ENCODE results near the gene DOCK11. TPM values are rescaled to one million over a fixed set of nuclear protein-coding genes. Genes with fewer than 3 reads are reported as not detected.

DOCK11 gene
- total RNA-seq, 1 donor from 2014 or later = 3.8 TPM

- no peak for TF ChIP-seq CTCF (IDR thresholded peaks at IDR 0.05; ENCODE audit: borderline replicate concordance)
- intact Hi-C loops (cut with micrococcal nuclease) = no loop called here
- peak overlapping the region; percentile 30 for H3K27ac ChIP-seq (replicated peaks)
- H3K36me3 ChIP-seq = no peaks in the 10 kb centered on the region
- H3K4me1 ChIP-seq = no peaks in the 10 kb centered on the region
- H3K4me3 ChIP-seq = no peak overlapping the region
- no peaks in the 10 kb centered on the region for H3K9me3 ChIP-seq (replicated peaks)
- no peaks in the 10 kb centered on the region for H3K27me3 ChIP-seq (ENCODE audit: low read depth)
- DNase-seq = no peak
Measured at GRCh38 chrX:118596390-118596789, 100.8 kb downstream of the DOCK11 start.

- DNase-seq = no peak
- Histone ChIP-seq H3K27me3 (ENCODE audit: low read depth) (no peaks in the 10 kb centered on the region), H3K4me3 (no peak overlapping the region), H3K9me3 (replicated peaks) (no peaks in the 10 kb centered on the region), H3K36me3 (no peaks in the 10 kb centered on the region), H3K4me1 (no peaks in the 10 kb centered on the region), H3K27ac (replicated peaks) (no peak overlapping the region)
- TF ChIP-seq CTCF (IDR thresholded peaks at IDR 0.05; ENCODE audit: borderline replicate concordance) = peak; percentile 74
- intact Hi-C loops (cut with micrococcal nuclease) = no loop called here
Measured at GRCh38 chrX:118603981-118604380, 108.4 kb downstream of the DOCK11 start.

GRCh38 chrX:118612290-118612689 lies 116.7 kb downstream of the DOCK11 start:
- intact Hi-C loops (cut with micrococcal nuclease) = no loop called here
- Histone ChIP-seq H3K27me3 (ENCODE audit: low read depth) (no peaks in the 10 kb centered on the region), H3K27ac (replicated peaks) (no peak overlapping the region), H3K9me3 (replicated peaks) (no peaks in the 10 kb centered on the region), H3K36me3 (peaks cover 3% of the 10 kb centered on the region), H3K4me3 (no peak overlapping the region), H3K4me1 (no peaks in the 10 kb centered on the region)
- DNase-seq = no peak
- TF ChIP-seq CTCF (IDR thresholded peaks at IDR 0.05; ENCODE audit: borderline replicate concordance) = no peak

- H3K27ac ChIP-seq (replicated peaks) = no peak overlapping the region
- H3K27me3 ChIP-seq (ENCODE audit: low read depth) = no peaks in the 10 kb centered on the region
- no peak overlapping the region for H3K4me3 ChIP-seq
- H3K36me3 ChIP-seq = peaks cover 3% of the 10 kb centered on the region
- intact Hi-C loops (cut with micrococcal nuclease) = no loop called here
- no peak for DNase-seq
- no peak for TF ChIP-seq CTCF (IDR thresholded peaks at IDR 0.05; ENCODE audit: borderline replicate concordance)
- H3K4me1 ChIP-seq = no peaks in the 10 kb centered on the region
- no peaks in the 10 kb centered on the region for H3K9me3 ChIP-seq (replicated peaks)
Measured at GRCh38 chrX:118614150-118614549, 118.5 kb downstream of the DOCK11 start.

GRCh38 chrX:118615141-118615540 lies 119.5 kb downstream of the DOCK11 start:
- H3K27ac ChIP-seq (replicated peaks) = no peak overlapping the region
- intact Hi-C loops (cut with micrococcal nuclease) = no loop called here
- H3K36me3 ChIP-seq = peaks cover 3% of the 10 kb centered on the region
- H3K27me3 ChIP-seq (ENCODE audit: low read depth) = no peaks in the 10 kb centered on the region
- DNase-seq = no peak
- TF ChIP-seq CTCF (IDR thresholded peaks at IDR 0.05; ENCODE audit: borderline replicate concordance) = no peak
- no peaks in the 10 kb centered on the region for H3K9me3 ChIP-seq (replicated peaks)
- no peak overlapping the region for H3K4me3 ChIP-seq
- H3K4me1 ChIP-seq = no peaks in the 10 kb centered on the region

Data from left ventricle myocardium inferior (tissue), 1 donor.